HG03378 (cell line): ENCODE data around the gene TANGO2.

ENCODE experiments used
- ATAC-seq: cut with Tn5 transposase; IDR thresholded peaks from one replicate; pipeline ENCODE4 v1.9.1; 2021; ENCODE audit warnings: mild to moderate bottlenecking, moderate library complexity; ENCODE audit not compliant: unreplicated experiment

Gene TANGO2

DNA sequence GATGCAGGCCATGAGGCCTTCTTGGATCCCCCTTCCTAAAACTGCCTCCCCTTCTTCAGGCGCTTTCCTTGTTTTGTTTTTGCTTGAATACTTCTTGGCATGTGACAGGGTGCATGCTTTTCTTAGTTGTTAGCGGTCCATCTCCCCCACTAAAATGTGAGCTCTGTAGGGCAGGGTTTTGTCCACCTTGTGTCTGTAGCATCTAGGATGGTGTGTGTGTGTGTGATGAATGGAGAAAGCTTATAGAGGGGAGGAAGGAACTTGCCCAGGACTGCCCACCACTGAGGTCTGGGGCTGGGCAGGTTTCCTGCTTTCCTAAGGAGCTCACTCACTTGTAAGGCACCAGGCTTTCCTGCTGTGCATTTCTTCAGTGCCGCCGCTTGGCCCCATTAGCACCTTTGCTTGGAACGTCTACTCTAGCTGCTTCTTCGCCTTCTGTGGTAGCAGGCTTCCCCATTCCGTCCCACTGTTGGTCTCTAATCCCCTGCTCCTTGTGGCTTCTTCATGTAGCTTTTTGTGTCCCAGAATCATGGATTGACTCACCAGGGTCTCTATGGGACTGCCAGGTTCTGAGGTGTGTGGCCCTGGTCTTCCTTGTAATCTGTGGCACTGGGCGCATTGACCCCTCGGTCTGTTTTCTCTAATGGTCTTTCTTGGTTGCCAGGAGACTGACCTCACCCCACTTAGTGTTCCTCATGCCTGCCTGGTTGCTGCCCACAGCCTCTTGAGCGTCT is 62.4 kb downstream of the TANGO2 start:
- ATAC-seq = no peak

DNA sequence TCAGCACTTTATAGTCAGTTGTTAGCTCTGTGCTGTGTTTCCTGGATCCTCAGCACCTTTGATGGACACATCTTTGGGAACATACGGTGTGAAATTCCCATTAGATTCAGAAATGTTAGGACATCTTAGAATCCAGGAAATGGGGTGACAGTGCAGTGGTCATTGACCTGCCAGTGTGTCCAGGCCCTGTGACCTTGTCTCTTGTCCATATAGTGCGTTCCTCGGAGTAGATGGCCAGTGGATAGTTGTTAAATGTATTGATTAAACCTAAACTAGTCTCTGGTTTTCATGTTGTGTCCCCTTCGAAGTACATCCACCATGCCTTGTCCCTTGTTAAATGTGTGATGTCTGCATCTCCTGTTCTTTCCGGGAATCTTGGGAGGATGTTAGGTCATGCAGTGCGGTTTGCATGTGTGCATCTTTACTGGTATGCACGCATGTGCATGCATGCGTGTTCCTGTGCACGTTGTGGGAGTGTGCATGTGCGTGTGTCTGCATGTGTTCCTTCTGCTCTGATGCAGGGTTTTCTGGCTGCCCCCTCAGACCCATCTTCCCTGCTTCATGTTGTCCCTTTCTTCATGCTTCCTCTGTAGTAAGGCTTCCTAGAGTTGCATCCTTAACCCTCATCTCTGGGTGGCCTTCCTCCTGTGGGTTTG is 63.1 kb downstream of the TANGO2 start:
- ATAC-seq = no peak

DNA sequence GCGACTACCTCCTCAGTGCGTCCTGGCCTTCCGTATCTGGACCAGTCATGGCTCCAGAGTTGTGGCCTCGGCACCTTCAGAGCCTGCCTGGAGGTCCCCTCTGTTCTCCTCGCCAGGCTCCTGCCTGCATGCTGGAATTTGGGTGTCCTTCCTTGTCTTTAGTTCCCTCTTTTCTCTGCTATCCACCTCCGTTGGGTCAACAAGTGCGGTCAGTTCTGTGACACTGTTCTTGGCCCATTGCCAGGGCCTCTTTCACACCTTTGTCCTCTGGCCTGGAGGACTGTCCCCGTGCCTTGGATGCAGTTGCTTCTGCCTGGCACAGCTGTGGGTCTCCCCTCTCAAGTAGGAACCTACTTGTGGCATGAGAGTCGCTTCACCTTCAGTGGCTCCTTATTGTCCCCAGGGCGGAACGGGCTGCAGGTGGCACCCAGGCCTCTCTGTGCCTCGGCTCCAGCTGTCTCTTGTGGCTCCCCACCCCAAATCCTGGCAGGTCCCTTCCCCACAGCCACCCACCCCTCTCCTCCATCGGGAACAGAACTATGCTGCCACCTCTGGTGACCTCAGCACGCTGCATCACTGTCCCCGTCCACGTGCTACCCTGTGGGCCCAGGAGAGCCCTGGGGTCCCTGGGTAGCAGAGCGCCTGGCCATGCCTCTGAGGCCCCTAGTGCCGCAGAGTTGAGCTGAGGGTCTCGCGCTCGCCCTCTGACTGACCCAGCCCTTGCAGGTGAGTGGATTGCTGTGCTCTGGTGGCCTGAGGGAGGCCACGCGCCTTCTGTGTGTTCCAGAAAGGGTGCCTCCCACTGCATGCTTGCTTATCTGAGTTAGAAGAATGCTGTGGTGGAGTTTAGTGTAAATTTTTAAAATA is 63.9 kb downstream of the TANGO2 start:
- no peak for ATAC-seq

DNA sequence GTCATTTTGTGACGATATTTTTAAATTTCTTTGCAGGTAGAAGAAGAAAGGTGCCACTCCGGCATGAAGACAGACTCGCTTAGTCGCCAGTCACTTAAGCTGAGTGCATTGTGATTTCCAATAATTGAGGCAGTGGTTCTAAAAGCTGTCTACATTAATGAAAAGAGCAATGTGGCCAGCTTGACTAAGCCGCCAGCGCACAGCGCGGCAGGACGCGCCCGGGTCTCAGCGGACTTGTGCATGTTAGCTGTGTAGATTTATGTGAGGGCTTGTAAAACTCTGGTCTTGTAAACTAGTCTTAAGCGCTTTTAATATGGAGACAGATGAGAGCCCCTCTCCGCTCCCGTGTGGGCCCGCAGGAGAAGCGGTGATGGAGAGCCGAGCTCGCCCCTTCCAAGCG is 64.7 kb downstream of the TANGO2 start:
- ATAC-seq = no peak

DNA sequence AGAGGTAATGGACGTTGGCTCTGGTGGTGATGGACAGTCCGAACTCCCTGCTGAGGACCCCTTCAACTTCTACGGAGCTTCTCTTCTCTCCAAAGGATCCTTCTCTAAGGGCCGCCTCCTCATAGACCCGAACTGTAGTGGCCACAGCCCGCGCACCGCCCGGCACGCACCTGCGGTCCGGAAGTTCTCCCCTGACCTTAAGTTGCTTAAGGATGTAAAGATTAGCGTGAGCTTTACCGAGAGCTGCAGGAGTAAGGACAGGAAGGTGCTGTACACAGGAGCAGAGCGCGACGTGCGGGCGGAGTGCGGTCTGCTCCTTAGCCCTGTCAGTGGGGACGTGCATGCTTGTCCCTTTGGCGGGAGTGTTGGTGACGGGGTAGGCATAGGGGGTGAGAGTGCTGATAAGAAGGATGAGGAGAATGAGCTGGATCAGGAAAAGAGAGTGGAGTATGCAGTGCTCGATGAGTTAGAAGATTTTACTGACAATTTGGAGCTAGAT is 65.2 kb downstream of the TANGO2 start:
- no peak for ATAC-seq

DNA sequence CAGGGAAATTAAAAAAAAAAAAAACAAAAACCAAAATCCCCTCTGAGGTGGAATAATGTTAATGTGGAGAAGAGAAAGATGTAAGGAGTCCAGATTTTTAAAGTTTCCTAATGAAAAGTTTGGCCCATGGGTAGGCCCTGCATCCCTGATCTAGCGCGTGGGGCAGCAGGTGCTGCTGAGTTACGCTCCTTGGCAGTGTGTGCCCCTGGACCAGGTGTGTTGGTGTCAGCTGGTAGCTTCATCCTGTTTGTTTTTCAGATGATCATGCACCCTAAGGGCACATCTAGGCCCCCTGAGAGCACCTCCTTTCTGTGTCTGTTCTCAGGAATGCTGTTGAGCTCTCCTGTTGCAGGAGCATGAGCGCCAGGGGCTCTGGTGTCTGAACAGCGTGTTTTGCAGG is 65.9 kb downstream of the TANGO2 start:
- ATAC-seq = no peak

DNA sequence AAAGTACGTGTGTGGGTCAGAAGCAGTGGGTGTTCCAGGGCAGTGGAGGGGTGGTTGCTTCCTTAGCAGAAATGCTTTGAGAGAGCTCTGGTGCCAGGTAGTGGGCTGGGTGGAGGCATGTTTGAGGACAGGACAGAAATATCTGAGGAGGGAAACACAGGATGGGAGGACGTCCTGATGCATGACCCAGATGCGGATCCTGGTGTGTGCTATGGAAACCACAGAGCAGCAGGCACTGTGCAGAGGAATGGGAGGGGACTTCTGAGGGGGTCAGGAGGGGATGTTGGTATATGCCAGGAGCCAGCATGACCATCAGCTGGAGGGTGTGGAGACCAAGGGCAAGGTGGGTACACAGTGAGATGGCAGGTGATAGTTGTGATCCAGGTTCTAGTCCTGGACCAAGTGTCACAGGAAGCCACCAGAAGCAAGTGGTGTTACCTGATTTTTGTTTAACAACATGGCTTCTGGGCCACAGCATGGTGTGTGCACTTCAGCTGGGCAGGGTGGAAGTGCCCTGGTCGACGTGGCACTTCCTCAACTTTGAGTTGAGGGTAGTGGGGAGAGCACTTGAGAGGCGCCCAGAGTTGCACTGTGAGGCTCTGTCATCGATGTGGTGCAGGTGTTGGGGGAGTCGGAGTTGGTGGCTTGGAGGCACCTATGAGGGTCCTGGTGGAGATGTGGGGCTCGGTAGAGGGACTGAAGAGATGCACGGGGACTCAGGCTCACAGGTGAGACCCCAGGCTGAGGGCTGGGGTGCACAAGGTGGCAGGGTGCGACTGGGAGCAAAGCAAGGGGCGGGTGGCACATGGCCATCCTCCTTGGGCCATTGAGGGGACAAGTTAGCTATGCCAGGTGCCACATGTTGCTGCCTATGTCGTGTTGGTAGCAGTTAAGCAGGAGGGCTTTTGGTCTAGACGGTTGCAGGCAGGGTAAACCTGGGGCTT is 66.7 kb downstream of the TANGO2 start:
- no peak for ATAC-seq

DNA sequence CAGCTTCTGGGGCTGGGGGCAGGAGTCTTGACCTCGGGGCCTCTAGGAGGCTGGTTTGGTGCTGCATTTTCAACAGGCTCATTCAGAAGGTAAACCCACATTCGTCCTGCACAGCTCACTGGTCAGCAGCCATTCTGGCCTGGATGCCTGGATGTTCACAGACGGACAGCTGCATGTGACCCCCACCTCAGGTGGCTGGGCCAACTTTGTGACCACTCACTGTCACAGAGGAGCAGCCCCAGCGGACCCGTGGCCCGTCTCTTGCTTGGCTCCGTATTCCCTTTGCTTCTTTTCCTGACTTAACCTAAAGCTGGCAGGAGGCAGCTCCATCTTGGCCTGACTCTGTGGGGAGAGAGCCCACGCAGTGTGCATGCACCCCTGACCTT is 67.3 kb downstream of the TANGO2 start:
- no peak for ATAC-seq

DNA sequence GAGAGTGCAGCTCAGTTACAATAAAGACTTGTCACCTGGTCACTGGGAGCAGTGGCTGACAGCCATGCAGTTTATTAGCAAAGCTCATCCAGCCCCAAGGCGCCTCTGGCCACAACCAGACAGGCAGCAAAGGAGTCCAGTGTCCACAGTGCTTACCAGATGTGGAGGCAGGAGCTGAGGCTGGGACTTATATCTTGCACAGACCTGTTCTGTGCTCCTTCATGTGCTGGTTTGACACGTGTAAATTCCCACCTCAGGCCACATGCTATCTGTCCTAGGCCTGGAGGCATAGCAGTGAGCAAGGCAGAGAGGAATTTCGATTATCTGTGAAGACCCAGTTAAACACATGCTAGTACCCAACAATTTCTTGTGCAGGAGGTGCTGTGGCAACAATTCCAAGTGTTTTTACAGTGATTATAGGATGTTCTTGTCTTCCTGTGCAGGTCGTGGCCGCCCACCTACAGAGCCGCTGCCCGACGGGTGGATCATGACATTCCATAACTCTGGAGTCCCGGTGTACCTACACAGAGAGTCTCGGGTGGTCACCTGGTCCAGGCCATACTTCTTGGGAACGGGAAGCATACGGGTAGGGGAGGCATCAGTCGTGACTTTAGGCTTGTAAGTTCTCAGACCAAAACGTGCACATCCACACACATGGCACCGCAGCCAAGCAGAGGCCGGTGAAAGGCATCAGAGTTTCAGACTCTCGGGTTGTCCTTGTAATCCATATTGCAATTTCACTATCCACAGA is 68.5 kb downstream of the TANGO2 start:
- no peak for ATAC-seq

DNA sequence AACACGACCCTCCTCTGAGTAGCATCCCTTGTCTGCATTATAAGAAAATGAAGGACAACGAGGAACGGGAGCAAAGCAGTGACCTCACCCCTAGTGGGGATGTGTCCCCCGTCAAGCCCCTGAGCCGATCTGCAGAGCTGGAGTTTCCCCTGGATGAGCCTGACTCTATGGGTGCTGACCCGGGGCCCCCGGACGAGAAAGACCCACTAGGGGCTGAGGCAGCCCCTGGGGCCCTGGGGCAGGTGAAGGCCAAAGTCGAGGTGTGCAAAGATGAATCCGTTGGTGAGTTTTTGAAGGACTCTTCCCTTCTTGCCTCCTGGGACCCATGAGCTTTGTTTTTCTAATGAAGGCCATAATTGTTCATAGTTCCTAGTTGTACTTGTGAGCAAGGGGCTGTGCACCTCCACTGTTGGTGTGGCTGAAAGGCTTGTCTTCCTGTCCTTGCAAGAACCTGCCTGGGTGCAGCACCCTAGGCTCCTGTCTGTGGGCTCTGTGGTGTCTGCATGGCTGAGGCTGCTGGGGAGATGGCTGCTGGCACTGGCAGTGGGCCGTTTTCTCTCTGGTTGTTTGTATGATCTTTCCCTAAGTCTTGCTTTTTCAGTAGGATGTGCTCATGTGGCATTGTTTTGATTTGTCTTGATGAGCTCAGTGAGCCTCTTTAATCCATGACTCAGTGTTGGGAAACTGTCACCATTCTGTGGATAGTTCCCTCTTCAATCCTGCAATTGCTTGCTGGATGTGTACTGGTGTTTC is 69.2 kb downstream of the TANGO2 start:
- ATAC-seq = no peak

DNA sequence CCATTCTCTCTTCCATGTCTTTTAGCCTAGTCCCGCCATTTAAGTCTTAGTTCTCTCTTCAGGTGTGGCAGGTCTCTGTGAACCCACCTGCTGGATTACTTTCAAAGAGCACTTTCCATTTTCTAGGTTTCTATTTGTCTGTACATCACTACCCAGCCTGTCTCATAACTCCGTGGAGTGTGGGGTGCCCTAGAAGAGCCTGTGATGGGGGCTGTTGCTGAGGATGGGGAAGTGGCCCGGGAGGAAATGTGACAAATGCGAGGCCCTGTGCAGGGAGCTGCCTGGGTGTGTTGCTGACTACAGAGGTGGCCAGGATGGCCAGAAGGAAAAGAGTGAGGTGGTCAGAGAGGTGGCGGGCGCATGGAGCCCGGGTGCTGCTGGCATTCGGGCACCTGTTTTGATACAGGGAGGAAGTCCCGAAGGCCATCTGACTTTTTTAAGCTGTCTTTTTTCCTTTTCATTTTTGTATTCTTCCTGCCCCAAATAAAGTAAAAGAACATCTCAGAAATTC is 69.9 kb downstream of the TANGO2 start:
- no peak for ATAC-seq

DNA sequence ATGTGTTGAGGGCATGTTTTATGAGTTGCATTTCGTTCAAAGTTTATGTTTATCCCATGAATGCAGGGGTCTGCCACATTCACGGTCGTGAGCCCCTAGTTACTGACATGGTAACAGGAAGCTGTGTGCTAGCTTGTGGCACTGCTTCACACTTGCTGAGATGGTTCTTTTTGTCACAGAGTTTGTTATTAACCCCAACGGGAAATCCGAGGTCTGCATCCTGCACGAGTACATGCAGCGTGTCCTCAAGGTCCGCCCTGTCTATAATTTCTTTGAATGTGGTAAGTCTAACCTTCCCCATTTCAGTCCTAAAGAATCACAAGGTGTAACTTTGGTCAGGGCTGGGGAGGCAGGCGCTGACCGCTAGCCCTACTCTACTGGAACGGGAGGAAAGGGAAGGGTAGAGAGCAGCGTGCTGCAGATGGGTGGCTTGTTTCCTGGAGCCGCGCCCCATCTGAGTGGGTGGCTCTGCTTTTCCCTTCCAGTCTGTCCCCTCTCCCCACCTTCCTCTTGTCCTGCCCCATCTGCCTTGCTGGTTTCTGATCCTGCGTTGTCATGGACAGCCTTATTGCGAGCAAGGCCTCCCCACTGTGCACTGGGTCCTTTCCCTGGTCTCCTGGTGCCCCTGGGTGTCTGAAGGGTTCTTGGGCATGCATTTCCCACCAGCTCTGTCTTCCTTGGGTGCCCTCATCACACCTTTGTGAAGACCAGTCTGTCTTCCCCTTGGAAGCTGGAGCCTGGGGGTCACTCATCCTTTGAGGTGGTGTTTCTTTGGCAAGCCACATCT is 71.0 kb downstream of the TANGO2 start:
- ATAC-seq = no peak

DNA sequence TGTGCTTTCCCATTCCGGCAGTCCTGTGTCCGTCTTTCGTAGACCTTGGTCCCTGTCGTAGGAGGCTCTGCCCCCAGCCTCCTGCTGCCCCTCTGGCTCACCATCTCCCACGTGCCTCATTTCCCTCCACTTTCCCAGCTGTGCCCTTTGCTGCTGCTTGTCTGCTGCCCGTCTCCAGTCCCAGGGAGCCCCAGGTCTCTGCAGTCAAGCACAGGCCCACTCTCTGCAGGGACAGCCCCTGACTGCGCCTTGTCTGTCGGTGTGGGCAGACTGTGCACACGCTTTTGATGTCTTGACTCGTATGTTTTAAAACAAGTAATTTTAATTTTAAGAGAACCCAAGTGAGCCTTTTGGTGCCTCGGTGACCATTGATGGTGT is 71.6 kb downstream of the TANGO2 start:
- ATAC-seq = no peak

DNA sequence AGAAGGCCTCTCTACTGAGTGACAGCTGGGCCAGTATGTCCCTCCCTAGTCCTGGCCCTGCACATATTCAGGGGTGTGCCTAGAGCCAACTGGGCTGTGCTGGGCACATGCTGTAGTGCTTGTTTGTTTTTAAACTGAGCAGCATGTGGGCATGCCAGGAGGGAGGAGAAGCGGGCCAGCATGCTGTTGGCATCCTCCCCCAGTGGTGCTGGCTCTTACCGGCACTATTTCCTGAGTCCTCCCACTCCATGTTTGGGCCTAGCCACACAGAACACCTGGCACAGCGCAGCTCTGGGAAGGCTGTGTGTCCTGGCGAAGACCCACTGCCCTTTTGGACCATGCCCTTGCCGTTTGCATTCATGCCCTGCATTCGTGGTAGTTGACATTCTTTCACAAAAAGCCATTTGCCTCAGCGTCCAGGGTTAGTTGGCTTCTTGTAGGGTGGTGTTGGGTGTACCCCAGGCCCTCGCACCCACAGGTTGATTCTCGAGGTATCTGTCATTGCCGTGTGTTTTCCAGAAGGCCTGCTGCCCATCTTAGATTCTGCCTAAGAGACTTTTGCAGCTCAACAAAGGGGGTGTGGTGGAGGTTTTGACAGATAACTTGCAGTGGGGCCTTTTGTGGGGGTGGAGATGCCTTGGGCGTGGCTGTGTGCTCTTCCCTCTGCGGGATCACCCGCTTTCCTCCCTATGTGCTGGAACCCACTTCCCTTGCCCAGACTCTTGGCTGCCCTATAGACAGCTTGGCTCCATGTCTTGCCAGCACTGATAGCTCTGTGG is 72.7 kb downstream of the TANGO2 start:
- no peak for ATAC-seq

DNA sequence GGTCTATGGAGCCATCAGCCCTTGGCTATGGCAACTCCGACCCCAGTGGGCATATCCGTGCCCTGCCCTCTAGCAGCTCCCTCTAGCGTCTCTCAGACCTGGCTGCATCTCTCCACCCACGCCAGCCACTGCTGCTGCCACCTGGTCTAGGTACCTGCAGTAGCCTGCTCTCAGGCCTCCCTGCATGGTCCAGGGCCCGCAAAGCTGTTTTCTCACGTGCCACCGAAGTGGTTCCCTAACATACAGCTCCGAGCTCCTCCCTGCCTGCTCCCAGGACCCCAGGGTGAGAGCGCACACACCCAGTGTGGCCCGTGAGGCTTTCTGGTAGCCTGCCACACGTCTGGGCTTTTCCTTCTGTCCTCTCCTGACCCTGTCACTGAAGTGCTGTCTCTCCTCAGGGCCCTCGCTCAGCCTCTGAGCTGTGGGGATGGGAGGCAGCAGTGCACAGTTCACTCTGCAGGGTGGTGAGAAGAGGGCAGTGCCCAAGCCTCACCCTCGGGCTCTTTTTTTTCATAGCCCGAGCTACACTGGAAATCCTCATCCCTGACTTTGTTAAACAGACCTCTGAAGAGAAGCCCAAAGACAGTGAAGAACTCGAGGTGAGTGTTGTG is 73.4 kb downstream of the TANGO2 start:
- ATAC-seq = no peak

DNA sequence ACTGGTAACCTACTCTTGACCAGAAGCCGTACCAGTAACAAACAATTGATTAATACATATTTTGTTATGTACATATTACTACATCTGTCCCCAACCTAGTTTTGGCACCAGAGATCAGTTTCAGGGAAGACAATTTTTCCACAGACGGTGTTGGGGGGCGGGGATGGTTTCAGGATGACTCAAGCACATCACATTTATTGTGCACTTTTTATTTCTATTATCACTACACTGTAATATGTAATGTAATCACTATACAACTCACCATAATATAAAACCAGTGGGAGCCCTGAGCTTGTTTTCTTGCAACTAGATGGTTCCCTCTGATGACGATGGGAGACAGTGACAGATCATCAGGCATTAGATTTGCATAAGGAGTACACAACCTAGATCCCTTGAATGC is 74.6 kb downstream of the TANGO2 start:
- ATAC-seq = no peak
